Measurements from ENCODE around the gene CAAP1.

DNA sequence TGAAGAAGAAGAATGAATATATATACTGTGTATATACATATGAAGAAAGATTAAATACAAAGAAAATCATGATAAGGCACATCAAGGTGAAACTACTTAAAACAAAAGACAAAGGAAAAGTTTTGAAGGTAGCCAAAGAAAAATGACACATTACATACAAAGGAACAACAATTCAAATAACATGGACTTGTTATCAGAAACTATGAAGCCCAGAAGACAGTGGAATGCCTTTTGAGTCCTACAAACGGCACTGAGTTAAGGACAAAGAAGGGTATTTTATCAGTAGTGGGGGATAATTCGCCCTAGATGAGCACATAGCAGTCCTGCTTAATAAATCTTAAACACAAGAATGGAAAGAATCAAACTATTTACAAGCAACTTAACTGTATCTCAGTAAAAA is 77.8 kb downstream of the CAAP1 start:
- TF ChIP-seq CTCF (IDR thresholded peaks at IDR 0.05) = no peak
- TF ChIP-seq POLR2A (IDR thresholded peaks at IDR 0.05) = no peak
- no peak for TF ChIP-seq EP300 (IDR thresholded peaks at IDR 0.05)
